ENCODE results near the gene MAST4.

The MAST4 gene

GRCh38 chr5:66661149-66661548, 65.0 kb downstream of the MAST4 start:
- WGBS, result 31% methylated on average over 3 of the region's 3 CpGs
- Histone ChIP-seq H3K27me3 (ENCODE audit: control insufficient read depth in 1 of 2, insufficient read depth in 1 of 2, low read length in 2 of 2) (peaks cover 0 to 4% of the 10 kb centered on the region in 2 experiments), H3K14ac (ENCODE audit: low read length in 2 of 2) (no peak overlapping the region), H4K91ac (ENCODE audit: low read length) (no peak overlapping the region), H3K9ac (ENCODE audit: low read length) (peak overlapping the region; percentile 42), H3K4ac (ENCODE audit: low read depth in 1 of 2, low read length in 2 of 2) (no peak overlapping the region), H3K27ac (ENCODE audit: low read length, poor library complexity, severe bottlenecking) (no peak overlapping the region), H2BK12ac (ENCODE audit: low read length in 2 of 2) (peak overlapping the region in 1 of 2 experiments; percentile 63), H3K4me1 (ENCODE audit: control insufficient read depth, insufficient read depth, low read depth, low read length) (no peaks in the 10 kb centered on the region), H3K4me3 (ENCODE audit: insufficient read depth in 1 of 2, low read depth in 1 of 2, low read length in 2 of 2) (no peak overlapping the region), H3K9me3 (ENCODE audit: control insufficient read depth, low read length) (no peaks in the 10 kb centered on the region), H3K23ac (ENCODE audit: low read length in 2 of 2) (no peak overlapping the region), H3K79me1 (replicated peaks; ENCODE audit: low read length, poor library complexity, severe bottlenecking) (no peaks in the 10 kb centered on the region), H3K18ac (ENCODE audit: low read depth in 1 of 2, low read length in 2 of 2) (no peak overlapping the region), H3K4me2 (ENCODE audit: low read length, poor library complexity, severe bottlenecking) (no peak overlapping the region), H2AFZ (ENCODE audit: low read depth, low read length) (no peak overlapping the region), H4K8ac (ENCODE audit: low read length) (no peak overlapping the region), H2BK15ac (ENCODE audit: low read depth, poor library complexity, severe bottlenecking) (no peak overlapping the region), H2BK5ac (ENCODE audit: low read depth, low read length, poor library complexity, severe bottlenecking) (no peak overlapping the region), H2AK5ac (ENCODE audit: low read length, severe bottlenecking) (no peak overlapping the region), H3K36me3 (ENCODE audit: control insufficient read depth in 1 of 2, insufficient read depth in 2 of 2, low read depth in 1 of 2, low read length in 2 of 2) (no peaks in the 10 kb centered on the region), H2BK120ac (ENCODE audit: low read depth, low read length) (no peak overlapping the region)
- peak; percentile 85 for DNase-seq

GRCh38 chr5:66666778-66667177, 70.6 kb downstream of the MAST4 start:
- Histone ChIP-seq H3K14ac (ENCODE audit: low read length in 2 of 2) (no peak overlapping the region), H3K4me1 (ENCODE audit: control insufficient read depth, insufficient read depth, low read depth, low read length) (no peaks in the 10 kb centered on the region), H3K9ac (ENCODE audit: low read length) (no peak overlapping the region), H3K27ac (ENCODE audit: low read length, poor library complexity, severe bottlenecking) (no peak overlapping the region), H3K36me3 (ENCODE audit: control insufficient read depth in 1 of 2, insufficient read depth in 2 of 2, low read depth in 1 of 2, low read length in 2 of 2) (no peaks in the 10 kb centered on the region), H2BK15ac (ENCODE audit: low read depth, poor library complexity, severe bottlenecking) (no peak overlapping the region), H3K23ac (ENCODE audit: low read length in 2 of 2) (no peak overlapping the region), H2BK120ac (ENCODE audit: low read depth, low read length) (no peak overlapping the region), H4K91ac (ENCODE audit: low read length) (no peak overlapping the region), H3K18ac (ENCODE audit: low read depth in 1 of 2, low read length in 2 of 2) (no peak overlapping the region), H3K9me3 (ENCODE audit: control insufficient read depth, low read length) (no peaks in the 10 kb centered on the region), H3K27me3 (ENCODE audit: control insufficient read depth in 1 of 2, insufficient read depth in 1 of 2, low read length in 2 of 2) (peaks cover 4 to 15% of the 10 kb centered on the region in 2 experiments), H3K4me2 (ENCODE audit: low read length, poor library complexity, severe bottlenecking) (no peak overlapping the region), H4K8ac (ENCODE audit: low read length) (no peak overlapping the region), H3K4ac (ENCODE audit: low read depth in 1 of 2, low read length in 2 of 2) (no peak overlapping the region), H2AK5ac (ENCODE audit: low read length, severe bottlenecking) (no peak overlapping the region), H3K79me1 (replicated peaks; ENCODE audit: low read length, poor library complexity, severe bottlenecking) (no peaks in the 10 kb centered on the region), H2AFZ (ENCODE audit: low read depth, low read length) (no peak overlapping the region), H2BK5ac (ENCODE audit: low read depth, low read length, poor library complexity, severe bottlenecking) (no peak overlapping the region), H2BK12ac (ENCODE audit: low read length in 2 of 2) (no peak overlapping the region), H3K4me3 (ENCODE audit: insufficient read depth in 1 of 2, low read depth in 1 of 2, low read length in 2 of 2) (no peak overlapping the region)
- no peak for DNase-seq
- WGBS, result 94% methylated on average over 2 of the region's 3 CpGs

- H2BK5ac ChIP-seq (ENCODE audit: low read depth, low read length, poor library complexity, severe bottlenecking), result no peak overlapping the region
- H3K4me1 ChIP-seq (ENCODE audit: control insufficient read depth, insufficient read depth, low read depth, low read length), result no peaks in the 10 kb centered on the region
- no peak overlapping the region for H2BK120ac ChIP-seq (ENCODE audit: low read depth, low read length)
- no peaks in the 10 kb centered on the region for H3K79me1 ChIP-seq (replicated peaks; ENCODE audit: low read length, poor library complexity, severe bottlenecking)
- H2AK5ac ChIP-seq (ENCODE audit: low read length, severe bottlenecking), result no peak overlapping the region
- H3K9ac ChIP-seq (ENCODE audit: low read length), result no peak overlapping the region
- H3K4me2 ChIP-seq (ENCODE audit: low read length, poor library complexity, severe bottlenecking), result no peak overlapping the region
- no peak overlapping the region for H3K14ac ChIP-seq (ENCODE audit: low read length in 2 of 2)
- H2BK12ac ChIP-seq (ENCODE audit: low read length in 2 of 2), result no peak overlapping the region
- no peak overlapping the region for H2AFZ ChIP-seq (ENCODE audit: low read depth, low read length)
- no peak overlapping the region for H3K27ac ChIP-seq (ENCODE audit: low read length, poor library complexity, severe bottlenecking)
- no peak overlapping the region for H3K23ac ChIP-seq (ENCODE audit: low read length in 2 of 2)
- H3K27me3 ChIP-seq (ENCODE audit: control insufficient read depth in 1 of 2, insufficient read depth in 1 of 2, low read length in 2 of 2), result peaks cover 4 to 20% of the 10 kb centered on the region in 2 experiments
- WGBS, result 94% methylated on average over 5 of the region's 5 CpGs
- H3K36me3 ChIP-seq (ENCODE audit: control insufficient read depth in 1 of 2, insufficient read depth in 2 of 2, low read depth in 1 of 2, low read length in 2 of 2), result no peaks in the 10 kb centered on the region
- H3K4ac ChIP-seq (ENCODE audit: low read depth in 1 of 2, low read length in 2 of 2), result no peak overlapping the region
- DNase-seq, result no peak
- no peak overlapping the region for H2BK15ac ChIP-seq (ENCODE audit: low read depth, poor library complexity, severe bottlenecking)
- H3K4me3 ChIP-seq (ENCODE audit: insufficient read depth in 1 of 2, low read depth in 1 of 2, low read length in 2 of 2), result no peak overlapping the region
- no peak overlapping the region for H4K91ac ChIP-seq (ENCODE audit: low read length)
- H4K8ac ChIP-seq (ENCODE audit: low read length), result no peak overlapping the region
- no peak overlapping the region for H3K18ac ChIP-seq (ENCODE audit: low read depth in 1 of 2, low read length in 2 of 2)
- no peaks in the 10 kb centered on the region for H3K9me3 ChIP-seq (ENCODE audit: control insufficient read depth, low read length)
Measured at GRCh38 chr5:66669086-66669861, 73.1 kb downstream of the MAST4 start.

- Histone ChIP-seq H3K4me2 (ENCODE audit: low read length, poor library complexity, severe bottlenecking) (no peak overlapping the region), H2BK5ac (ENCODE audit: low read depth, low read length, poor library complexity, severe bottlenecking) (no peak overlapping the region), H3K4me1 (ENCODE audit: control insufficient read depth, insufficient read depth, low read depth, low read length) (no peaks in the 10 kb centered on the region), H4K8ac (ENCODE audit: low read length) (no peak overlapping the region), H3K18ac (ENCODE audit: low read depth in 1 of 2, low read length in 2 of 2) (no peak overlapping the region), H3K27ac (ENCODE audit: low read length, poor library complexity, severe bottlenecking) (no peak overlapping the region), H2AFZ (ENCODE audit: low read depth, low read length) (no peak overlapping the region), H3K4ac (ENCODE audit: low read depth in 1 of 2, low read length in 2 of 2) (no peak overlapping the region), H3K36me3 (ENCODE audit: control insufficient read depth in 1 of 2, insufficient read depth in 2 of 2, low read depth in 1 of 2, low read length in 2 of 2) (no peaks in the 10 kb centered on the region), H2BK12ac (ENCODE audit: low read length in 2 of 2) (no peak overlapping the region), H3K4me3 (ENCODE audit: insufficient read depth in 1 of 2, low read depth in 1 of 2, low read length in 2 of 2) (no peak overlapping the region), H2AK5ac (ENCODE audit: low read length, severe bottlenecking) (no peak overlapping the region), H2BK15ac (ENCODE audit: low read depth, poor library complexity, severe bottlenecking) (no peak overlapping the region), H3K9ac (ENCODE audit: low read length) (no peak overlapping the region), H4K91ac (ENCODE audit: low read length) (no peak overlapping the region), H3K9me3 (ENCODE audit: control insufficient read depth, low read length) (no peaks in the 10 kb centered on the region), H2BK120ac (ENCODE audit: low read depth, low read length) (no peak overlapping the region), H3K79me1 (replicated peaks; ENCODE audit: low read length, poor library complexity, severe bottlenecking) (no peaks in the 10 kb centered on the region), H3K23ac (ENCODE audit: low read length in 2 of 2) (no peak overlapping the region), H3K27me3 (ENCODE audit: control insufficient read depth in 1 of 2, insufficient read depth in 1 of 2, low read length in 2 of 2) (peaks cover 4 to 22% of the 10 kb centered on the region in 2 experiments), H3K14ac (ENCODE audit: low read length in 2 of 2) (no peak overlapping the region)
- WGBS, result 86% methylated on average over 3 of the region's 3 CpGs
- DNase-seq, result no peak
Measured at GRCh38 chr5:66669862-66670195, 73.6 kb downstream of the MAST4 start.
